ENCODE results near the gene HLA-DRB5.
"Not testable (repeated sequence)": the region's sequence is repeated elsewhere in the genome, so short reads cannot be mapped to it uniquely, and the experiment has no call there.

HLA-DRB5 gene

DNA sequence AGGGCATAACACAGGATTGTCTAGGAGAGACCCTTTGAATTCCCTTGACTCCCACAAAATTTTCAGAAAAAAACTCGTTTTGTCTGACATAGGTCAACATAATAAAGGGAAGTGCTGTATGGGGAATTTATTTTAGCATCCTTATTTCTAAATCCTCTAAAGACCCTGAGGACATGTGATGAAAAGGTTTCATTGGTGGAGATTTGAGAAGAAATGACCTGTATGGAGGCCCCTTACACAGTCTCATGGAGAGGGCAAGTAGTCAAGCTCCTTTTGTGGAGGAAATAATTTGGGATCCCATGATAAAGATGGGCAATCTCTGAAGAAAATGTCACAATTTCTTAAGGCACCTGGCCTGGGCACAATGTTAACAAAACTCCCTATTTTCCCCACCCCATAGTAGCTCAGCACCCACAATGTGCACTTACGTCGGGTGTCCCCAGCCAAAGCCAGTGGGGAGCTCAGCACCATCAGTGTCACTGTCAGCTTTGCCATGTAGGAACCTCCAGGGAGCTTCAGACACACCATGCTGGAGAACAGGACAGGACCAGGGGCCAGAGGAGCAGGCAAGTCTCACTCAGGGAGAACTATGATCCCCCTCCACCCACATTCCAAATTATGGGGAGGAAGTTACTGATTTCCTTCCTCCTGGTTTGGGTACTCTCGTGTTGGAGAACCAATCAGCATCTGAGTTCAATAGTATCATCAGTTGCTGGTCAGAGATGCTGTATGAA lies at the start of gene HLA-DRB5:
HLA-DRB5 (minus strand) TSS at position 591 of the 734 bp plus-strand sequence; CDS start at position 528, 63 bp downstream.
- DNase-seq (ENCODE audit: low read depth), result no peak

DNA sequence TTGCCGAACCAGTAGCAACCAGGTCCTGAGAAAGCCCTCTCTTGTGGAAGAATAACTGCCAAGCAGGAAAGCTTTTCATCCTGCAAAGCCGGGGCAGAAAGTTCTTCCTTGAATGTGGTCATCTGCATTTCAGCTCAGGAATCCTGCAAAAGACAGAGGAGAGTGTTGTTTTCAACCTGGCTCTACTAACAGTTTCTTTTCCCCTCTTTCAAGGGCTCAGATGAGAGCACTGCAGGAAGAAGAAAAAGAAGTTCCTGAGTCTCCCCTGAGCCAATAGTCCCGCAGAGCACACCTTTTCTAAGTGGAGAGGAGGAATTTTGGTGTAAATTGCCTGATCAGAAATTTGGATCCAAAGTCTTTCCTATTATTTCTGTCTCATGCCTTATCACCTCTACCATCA lies 48.9 kb upstream of the HLA-DRB5 start:
- no peak for DNase-seq (ENCODE audit: low read depth)

DNA sequence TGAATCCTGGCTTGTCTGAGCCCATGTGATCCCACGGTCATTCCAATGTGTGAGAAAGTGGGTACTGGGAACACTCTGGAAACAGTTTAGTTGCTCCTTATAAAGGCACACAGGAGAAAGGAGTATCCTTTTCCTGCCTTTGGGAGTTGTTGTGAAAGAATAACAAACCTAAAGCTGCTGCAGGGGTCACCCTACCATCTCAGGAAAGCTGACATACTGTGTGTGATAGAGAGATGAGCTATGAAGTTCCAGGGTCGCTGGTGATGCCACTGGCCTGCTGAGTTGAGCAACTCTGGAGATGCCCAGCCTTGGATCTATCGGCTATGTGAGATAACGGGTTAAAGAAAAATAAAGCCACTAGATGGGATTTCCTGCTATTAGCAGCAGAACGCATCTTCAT lies 47.4 kb upstream of the HLA-DRB5 start:
- not testable (repeated sequence) for DNase-seq (ENCODE audit: low read depth)

DNA sequence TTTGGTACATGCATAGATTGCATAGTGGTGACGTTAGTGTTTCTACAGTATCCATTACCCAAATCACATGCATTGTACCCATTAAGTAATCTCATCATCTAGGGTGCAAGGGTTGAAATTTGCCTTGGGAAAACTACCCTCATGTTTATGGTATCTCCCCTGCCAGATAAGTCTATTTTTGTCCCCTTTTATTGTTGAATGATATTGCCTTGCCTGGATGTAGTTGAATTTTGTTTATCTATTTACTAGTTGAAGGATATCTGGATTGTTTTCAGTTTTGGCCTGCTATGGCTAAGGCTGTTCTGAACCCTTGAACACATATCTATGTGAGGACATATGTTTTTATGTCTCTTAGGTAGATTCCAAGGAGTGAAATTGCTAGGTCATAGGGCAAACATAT lies 46.2 kb upstream of the HLA-DRB5 start:
- no peak for DNase-seq (ENCODE audit: low read depth)

DNA sequence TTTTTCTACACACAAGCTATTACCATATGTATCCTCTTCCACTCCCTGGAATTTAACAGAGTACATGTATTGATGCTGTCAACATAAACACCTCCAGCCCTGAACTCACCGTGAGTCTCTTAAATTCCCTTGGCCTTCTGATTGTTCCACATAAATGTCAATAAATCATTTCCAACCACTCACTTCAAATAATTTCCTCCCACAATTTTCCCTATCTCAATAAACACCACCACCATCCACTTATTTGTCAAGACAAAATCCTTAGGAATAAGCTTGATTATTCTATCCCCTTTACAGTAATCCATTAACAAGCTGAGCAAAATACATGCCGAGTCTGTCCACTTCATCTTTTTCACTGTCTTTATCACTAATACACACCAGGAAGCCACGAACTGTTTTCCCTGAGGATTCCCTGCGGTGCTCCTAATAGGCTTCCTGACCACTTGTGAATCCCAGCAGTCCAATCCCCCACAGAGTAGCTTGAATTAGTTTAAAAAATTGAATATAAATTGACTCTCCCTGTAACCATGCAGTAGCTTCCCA lies 40.3 kb upstream of the HLA-DRB5 start:
- no peak for DNase-seq (ENCODE audit: low read depth)

DNA sequence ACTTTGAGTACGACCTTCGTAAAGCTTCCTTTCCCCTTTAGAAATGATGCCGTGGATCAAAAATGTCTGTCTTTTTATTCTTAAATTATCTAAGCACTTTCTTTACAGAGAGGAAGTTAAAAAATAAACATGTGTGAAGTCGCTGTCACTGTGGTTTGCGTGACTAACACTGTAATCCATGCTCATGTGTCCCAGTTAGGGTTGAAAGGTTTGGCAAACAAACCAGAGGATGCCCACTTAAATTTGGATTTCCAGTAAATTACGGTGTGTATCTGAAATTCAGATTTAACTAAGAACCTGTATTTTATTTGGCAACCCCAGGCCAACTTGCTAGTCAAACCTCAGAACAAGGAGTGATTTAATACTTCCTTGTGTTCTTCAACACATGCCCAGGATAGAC lies 38.5 kb upstream of the HLA-DRB5 start:
- no peak for DNase-seq (ENCODE audit: low read depth)

DNA sequence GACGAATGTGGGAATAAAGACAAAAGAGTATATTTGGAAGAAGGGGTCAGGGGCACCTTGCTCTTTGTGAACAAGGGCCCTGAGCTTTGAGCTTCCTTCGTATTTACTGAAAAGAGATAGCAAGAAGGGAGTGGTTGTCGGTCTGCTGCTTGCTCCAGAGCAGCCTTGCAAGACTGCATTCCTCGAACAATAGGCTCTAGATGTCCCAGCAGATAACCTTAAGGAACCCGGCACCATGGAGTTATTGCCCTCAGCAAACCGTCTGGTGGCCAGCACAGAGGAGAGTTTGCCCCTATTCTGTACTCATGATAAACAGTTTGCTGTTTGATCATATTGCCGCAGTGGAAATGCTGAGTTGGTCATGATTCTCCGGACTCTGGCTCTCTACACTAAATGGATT lies 36.9 kb upstream of the HLA-DRB5 start:
- DNase-seq (ENCODE audit: low read depth), result no peak

DNA sequence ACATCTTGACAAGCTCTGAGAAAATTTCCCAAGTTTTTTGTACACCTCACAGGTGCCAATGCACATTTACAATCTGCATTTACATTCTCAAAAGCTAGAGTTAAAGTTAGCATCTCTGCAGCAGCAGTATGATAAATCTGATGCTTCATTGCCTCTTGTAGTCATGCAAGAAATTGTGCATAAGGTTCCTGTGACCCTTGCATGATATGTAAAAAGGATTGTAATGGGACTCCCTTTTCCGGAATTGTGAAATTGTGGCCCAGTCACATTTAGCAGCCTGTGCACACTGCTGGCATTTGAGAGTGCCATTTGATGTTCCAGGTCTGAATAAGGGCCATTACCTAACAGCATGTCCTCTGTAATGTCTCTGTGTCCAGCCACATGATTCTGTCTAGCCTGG lies 35.4 kb upstream of the HLA-DRB5 start:
- DNase-seq (ENCODE audit: low read depth), result no peak

DNA sequence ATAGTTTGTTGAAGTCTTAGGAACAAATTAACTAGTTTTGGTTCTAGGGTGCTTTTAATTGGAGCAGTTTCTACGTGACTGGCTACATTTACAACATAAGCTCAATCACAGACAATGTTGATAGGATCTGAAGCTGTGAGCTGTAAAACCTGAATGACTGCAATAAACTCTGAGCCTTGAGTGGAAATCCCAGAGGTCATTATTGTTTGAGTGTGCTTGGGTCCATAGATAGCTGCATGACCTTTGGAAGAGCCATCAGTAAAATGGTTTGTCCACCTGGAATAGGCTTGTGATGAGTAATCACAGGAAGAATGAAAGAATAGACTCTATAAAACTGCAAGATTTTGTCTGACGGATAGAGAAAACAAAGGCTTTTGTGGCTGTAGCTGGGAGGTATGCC lies 32.9 kb upstream of the HLA-DRB5 start:
- no peak for DNase-seq (ENCODE audit: low read depth)

DNA sequence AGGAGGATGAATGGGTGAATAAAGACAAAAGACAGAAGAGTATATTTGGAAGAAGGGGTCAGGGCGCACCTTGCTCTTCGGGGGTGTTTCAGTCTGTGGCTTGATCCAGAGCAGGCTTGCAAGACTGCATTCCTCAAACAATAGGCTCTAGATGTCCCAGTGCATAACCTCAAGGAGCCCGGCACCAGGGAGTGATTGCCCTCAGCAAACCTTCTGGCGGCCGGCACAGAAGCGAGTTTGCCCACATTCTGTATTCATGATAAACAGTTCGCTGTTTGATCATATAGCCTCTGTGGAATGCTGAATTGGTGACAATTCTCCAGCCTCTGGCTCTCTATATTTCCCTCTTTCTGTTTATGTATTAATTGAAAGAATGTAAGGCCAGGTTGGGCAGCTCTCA lies 29.7 kb upstream of the HLA-DRB5 start:
- DNase-seq (ENCODE audit: low read depth), result no peak

DNA sequence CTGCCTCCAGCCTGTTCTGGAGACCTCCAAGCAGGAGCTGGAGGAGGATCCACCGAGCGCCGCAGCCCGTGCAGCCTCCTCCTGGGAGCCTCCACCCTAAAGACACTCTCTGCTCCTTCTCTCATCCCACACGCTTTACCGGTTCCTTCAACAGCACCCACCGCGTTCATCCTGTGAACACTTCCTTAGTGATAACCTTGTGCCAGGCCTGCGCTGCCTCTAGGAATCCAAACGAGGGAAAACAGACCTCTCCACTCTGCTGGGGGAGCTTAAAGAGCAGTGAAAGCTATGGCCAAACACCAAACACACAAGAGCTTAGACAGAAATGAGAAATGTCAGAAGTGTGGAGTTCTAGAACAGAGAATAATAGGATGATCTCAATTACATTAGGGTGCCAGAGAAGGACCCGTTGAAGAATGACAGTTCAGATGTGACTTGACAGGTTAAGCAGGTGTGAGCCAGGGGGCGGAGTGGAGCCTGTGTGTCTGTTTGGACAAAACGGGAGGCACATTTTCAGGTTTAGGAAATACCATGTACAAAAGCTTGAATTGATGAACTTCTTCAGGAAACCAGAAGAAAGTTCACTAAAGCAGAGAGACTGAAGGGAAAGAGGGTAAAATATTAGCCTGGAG lies 28.5 kb upstream of the HLA-DRB5 start:
- no peak for DNase-seq (ENCODE audit: low read depth)

DNA sequence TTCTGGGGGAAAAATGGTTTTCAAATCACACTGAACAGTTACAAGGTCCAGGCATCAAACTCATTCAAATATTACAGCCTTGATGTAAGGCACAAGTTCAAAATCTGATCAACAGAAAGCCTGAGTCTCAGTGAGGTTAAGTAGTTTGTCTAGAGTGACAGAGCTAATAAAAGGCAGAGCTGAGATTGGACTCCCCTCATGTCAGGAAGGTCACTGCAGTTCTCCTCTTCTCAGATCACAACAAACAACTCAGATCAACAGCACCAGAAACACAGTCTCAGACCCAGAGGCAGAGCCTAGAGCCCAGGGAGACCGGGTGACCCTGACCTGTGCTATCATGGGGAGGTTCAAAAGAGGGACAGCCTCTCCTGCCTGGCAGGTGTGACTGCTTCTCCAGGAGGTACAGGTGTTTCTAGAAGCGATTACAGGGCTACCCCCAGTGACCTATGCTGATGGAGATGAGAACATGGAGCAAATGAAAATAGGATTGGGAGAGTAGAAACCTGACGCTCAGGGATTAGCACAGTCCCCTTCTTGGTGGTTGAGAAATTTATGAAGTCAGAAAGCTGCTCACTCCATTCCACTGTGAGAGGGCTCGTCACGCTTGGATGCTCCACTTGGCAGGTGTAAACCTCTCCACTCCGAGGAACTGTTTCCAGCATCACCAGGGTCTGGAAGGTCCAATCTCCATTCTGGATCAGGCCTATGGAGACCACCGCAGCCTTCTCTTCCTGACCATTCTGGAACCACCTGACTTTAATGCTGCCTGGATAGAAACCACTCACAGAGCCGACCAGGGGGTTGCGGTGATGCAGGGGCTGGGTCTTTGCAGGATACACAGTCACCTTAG lies 24.3 kb upstream of the HLA-DRB5 start:
- DNase-seq (ENCODE audit: low read depth), result no peak

DNA sequence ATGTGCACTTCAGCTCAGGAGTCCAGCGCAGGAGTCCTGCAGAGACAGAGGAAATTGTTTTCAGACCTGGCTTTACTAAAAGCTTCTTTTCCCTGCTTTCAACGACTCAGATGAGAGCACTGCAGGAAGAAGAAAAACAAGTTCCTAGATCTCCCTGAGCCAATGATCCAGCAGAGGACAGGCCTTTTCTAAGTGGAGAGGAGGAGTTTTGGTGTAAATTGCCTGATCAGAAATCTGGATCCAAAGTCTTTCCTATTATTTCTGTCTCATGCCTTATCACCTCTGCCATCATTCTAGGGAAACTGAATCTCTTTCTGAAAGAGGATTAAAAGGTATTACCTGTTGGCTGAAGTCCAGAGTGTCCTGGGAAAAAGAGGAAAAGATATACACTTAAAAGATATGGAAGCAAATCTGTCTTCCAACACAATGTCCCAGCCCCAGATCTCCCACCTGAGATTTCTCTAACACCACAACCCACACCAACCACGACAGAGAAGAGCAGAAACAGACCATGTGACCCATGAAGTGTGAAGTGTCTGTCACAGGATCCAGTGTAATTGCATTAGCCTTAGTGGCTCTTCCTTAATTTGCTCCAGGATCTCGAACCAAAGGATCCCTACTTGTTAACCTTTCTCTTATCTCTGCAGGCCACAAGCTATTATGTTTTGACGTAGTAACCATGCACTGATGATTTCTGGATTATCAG lies 23.1 kb upstream of the HLA-DRB5 start:
- no peak for DNase-seq (ENCODE audit: low read depth)

DNA sequence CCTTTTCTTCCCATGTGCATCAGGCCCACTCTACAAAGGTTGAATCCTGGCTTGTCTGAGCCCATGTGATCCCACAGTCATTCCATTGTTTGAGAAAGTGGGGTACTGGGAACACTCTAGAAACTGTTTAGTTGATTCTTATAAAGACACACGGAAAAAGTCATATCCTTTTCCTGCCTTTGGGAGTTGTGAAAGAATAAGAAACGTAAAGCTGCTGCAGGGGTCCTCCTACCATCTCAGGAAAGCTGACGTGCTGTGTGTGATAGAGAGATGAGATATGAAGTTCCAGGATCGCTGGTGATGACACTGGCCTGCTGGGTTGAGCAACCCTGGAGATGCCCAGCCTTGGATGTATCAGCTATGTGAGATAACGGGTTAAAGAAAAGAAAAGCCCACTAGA lies 21.3 kb upstream of the HLA-DRB5 start:
- DNase-seq (ENCODE audit: low read depth), result no peak

DNA sequence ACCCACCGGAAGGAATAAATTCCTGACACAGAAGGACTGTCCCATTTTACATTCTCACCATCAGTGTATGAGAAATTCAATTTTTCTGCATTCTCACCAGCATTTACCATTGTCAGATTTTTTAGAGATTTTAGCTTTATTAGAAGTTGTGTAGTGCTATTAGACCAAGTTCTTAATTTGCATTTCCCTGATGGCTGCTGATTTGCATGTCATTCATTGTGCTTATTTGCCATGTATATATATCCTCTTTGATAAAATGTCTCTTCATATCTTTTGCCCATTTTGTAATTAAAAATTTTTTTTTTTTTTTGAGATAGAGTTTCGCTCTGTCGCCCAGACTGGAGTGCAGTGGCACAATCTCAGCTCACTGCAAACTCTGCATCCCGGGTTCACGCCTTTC lies 9.8 kb upstream of the HLA-DRB5 start:
- no peak for DNase-seq (ENCODE audit: low read depth)

DNA sequence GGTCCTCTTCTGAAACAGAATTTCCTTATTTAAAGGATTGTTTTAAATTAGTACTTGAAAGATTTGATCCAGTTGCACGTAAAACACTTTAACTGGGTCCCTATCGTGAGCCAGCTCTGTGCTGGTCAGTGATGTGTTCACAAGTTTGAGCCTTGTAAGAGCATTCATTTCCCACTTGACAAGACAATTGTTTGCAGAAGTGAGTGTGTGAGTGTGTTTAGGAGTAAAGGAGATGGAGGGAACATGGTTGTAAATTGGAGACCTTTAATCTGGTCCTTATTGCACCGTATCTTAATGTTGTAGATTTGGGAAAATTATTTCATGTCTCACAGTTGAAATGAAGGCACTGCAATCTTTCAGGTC lies 325 bp upstream of the HLA-DRB5 start:
- DNase-seq (ENCODE audit: low read depth), result not testable (repeated sequence)

DNA sequence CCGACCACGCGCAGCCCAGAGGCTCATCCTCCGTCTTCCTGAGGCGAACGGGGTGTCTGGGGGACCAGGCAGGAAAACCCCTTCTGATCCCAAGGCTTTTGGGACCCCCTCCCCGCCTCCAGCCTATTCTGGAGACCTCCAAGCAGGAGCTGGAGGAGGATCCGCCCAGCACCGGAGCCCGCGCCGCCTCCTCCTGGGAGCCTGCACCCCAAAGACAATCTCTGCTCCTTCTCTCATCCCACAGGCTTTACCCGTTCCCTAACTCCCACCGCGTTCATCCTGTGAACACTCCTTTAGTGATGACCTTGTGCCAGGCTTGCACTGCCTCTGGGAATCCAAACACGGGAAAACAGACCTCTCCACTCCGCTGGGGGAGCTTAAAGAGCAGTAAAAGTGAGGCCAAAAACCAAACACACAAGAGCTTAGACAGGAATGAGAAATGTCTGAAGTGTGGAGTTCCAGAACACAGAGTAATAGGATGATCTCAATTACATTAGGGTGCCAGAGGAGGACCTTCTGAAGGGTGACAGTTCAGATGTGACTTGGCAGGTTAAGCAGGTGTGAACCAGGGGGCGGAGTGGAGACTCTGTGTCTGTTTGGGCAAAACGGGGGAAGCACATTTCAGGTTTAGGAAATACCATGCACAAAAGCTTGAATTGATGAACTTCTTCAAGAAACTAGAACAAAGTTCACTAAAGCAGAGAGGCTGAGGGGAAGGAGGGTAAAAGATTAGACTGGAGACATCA lies 7.6 kb downstream of the HLA-DRB5 start:
- DNase-seq (ENCODE audit: low read depth), result no peak

DNA sequence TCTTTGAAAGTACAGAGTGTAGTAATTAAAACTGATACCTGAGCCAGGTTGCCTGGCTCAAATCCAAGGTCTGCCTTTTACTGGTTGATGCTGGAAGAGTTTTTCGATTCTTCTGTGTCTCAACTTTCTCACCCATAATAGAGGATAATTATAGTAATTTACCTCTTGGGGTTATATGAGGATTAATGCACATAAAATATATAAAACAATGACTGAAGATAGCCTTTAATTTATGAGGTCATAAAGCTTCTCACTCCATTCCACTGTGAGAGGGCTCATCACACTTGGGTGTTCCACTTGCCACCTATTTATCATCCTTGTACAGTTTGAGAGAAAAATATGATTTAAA lies 10.2 kb downstream of the HLA-DRB5 start:
- DNase-seq (ENCODE audit: low read depth), result no peak

DNA sequence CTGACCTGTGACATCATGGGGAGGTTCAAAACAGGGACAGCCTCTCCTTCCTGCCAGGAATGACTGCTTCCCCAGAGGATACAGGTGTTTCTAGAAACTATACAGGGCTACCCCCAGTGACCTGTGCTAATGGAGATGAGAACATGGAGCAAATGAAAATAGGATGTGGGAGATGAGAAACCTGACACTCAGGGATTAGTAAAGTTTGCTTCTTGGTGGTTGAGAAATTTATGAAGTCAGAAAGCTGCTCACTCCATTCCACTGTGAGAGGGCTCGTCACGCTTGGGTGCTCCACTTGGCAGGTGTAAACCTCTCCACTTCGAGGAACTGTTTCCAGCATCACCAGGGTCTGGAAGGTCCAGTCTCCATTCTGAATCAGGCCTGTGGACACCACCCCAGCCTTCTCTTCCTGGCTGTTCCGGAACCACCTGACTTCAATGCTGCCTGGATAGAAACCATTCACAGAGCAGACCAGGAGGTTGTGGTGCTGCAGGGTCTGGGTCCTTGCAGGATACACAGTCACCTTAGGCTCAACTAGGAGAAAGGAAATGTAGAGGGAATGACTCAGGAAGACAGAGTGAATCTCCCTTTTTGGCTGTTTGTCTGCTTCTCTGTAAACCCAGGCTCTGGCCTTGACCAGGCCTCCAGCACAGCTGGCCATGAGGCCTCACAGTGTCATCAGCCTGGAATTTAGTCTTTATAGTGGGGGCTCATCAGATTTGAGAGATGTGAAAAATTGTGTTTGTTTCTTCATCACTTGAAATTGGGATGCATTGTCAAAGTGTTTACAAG lies 10.8 kb downstream of the HLA-DRB5 start:
- no peak for DNase-seq (ENCODE audit: low read depth)

DNA sequence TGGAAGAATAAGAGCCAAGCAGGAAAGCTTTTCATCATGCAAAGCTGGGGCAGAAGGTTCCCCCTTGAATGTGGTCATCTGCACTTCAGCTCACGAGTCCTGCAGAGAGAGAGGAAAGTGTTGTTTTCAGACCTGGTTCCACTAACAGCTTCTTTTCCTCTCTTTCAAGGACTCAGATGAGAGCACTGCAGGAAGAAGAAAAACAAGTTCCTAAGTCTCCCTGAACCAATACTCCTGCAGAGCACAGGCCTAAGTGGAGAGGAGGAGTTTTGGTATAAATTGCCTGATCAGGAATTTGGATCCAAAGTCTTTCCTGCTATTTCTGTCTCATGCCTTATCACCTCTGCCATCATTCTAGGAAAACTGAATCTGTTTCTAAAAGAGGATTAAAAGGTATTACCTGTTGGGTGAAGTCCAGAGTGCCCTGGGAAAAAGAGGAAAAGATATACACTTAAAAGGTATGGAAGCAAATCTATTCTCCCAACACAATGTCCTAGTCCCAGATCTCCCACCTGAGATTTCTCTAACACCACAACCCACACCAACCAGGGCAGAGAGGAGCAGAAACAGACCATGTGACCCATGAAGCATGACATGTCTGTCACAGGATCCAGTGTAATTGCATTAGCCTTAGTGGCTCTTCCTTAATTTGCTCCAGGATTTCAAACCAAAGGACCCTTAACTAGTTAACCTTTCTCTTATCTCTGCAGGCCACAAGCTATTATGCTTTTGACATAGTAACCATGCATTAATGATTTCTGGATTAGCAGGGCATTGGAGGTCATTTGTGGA lies 12.2 kb downstream of the HLA-DRB5 start:
- DNase-seq (ENCODE audit: low read depth), result no peak

Data from fibroblast of gingiva (primary cell).